ENCODE measurements around the gene CRYBB3. TPM values are rescaled to one million over a fixed set of nuclear protein-coding genes. Genes with fewer than 3 reads are reported as not detected.
A peak's percentile ranks its signal among the peaks of the same experiment; 100 is the strongest.

The CRYBB3 gene
- total RNA-seq, 4 donors from 2014 or later: 1.2 TPM; not detected in 3

GRCh38 chr22:25167834-25168601 is 31.6 kb upstream of the CRYBB3 start:
- Histone ChIP-seq H3K4me1 (no peaks in the 10 kb centered on the region), H3K27ac (no peak overlapping the region), H3K36me3 (no peaks in the 10 kb centered on the region), H3K4me3 (no peak overlapping the region), H3K9me3 (no peaks in the 10 kb centered on the region), H3K27me3 (no peaks in the 10 kb centered on the region)
- DNase-seq: no peak
- WGBS, 2 donors (ENCODE audit: low coverage in 1 of 2): 85 to 100% methylated on average over 1 to 14 of the region's 14 CpGs
- TF ChIP-seq POLR2AphosphoS5 (IDR thresholded peaks at IDR 0.05): no peak
- TF ChIP-seq POLR2A (IDR thresholded peaks at IDR 0.05): no peak
- TF ChIP-seq EP300 (IDR thresholded peaks at IDR 0.05; ENCODE audit: low read depth): no peak
- TF ChIP-seq CTCF (IDR thresholded peaks at IDR 0.05): no peak
- intact Hi-C loops (cut with DNase I; ENCODE audit: low total_unique reads): no loop called here
- in situ Hi-C loops (cut with MboI; ENCODE audit: low pct_ligation_motif_present in 1 of 4, low pct_unique_long_range_greater_than_20kb in 1 of 4, low sequenced_read_pairs in 3 of 4): no loop called here

- Histone ChIP-seq H3K36me3 (peaks cover 0 to 8% (median 0%) of the 10 kb centered on the region in 4 donors), H3K9me3 (no peaks in the 10 kb centered on the region), H3K27ac (no peak overlapping the region), H3K27me3 (no peaks in the 10 kb centered on the region), H3K4me3 (no peak overlapping the region), H3K4me1 (no peaks in the 10 kb centered on the region)
- WGBS, 2 donors (ENCODE audit: low coverage in 1 of 2): 82 to 90% methylated on average over 3 to 17 of the region's 17 CpGs
- DNase-seq: no peak
- in situ Hi-C loops (cut with MboI; ENCODE audit: low pct_ligation_motif_present in 1 of 4, low pct_unique_long_range_greater_than_20kb in 1 of 4, low sequenced_read_pairs in 3 of 4) (loop anchor here in 1 of 4 donors (10.0 kb wide), 1 partner anchor 95 kb away; no protein-coding TSS in a partner anchor), intact Hi-C loops (cut with DNase I; ENCODE audit: low total_unique reads) (no loop called here)
- no peak for TF ChIP-seq EP300 (IDR thresholded peaks at IDR 0.05; ENCODE audit: low read depth)
- no peak for TF ChIP-seq POLR2A (IDR thresholded peaks at IDR 0.05)
- no peak for TF ChIP-seq POLR2AphosphoS5 (IDR thresholded peaks at IDR 0.05)
- TF ChIP-seq CTCF (IDR thresholded peaks at IDR 0.05): no peak
These were observed 30.2 kb upstream of the CRYBB3 start for GRCh38 chr22:25169278-25170031.

DNA sequence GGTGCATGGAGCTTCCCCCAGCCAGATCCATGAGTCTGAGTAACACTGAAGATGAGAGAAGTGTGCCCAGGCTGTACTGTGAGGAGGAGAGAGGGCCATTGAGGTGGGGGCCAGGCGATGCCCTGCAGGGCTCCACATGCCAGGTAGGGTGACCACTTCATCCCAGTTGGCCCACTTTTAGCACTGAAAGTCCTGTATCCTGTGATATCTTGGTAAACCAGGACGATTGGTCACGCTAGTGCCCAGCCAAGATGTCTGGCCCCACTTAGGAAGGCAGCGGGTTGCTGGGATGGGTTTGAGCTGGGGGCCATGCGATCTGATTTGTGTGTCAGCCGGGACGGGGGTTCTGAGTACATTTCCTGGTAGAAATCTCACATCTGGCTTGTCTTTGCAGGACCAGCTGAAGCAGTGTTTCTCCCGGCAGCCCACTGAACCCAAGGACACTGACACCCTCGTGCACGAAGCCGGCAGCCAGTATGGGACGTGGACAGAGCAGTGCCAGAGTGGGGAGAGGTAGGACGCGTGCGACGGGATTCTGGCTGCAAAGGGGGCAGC is 29.2 kb upstream of the CRYBB3 start:
- H3K4me1 ChIP-seq: no peaks in the 10 kb centered on the region
- no peak overlapping the region for H3K4me3 ChIP-seq
- no peak for DNase-seq
- no peaks in the 10 kb centered on the region for H3K9me3 ChIP-seq
- H3K27me3 ChIP-seq: no peaks in the 10 kb centered on the region
- H3K27ac ChIP-seq: no peak overlapping the region
- TF ChIP-seq POLR2A (IDR thresholded peaks at IDR 0.05): no peak
- no peak for TF ChIP-seq EP300 (IDR thresholded peaks at IDR 0.05; ENCODE audit: low read depth)
- TF ChIP-seq POLR2AphosphoS5 (IDR thresholded peaks at IDR 0.05): no peak
- no peak for TF ChIP-seq CTCF (IDR thresholded peaks at IDR 0.05)
- intact Hi-C loops (cut with DNase I; ENCODE audit: low total_unique reads) (no loop called here), in situ Hi-C loops (cut with MboI; ENCODE audit: low pct_ligation_motif_present in 1 of 4, low pct_unique_long_range_greater_than_20kb in 1 of 4, low sequenced_read_pairs in 3 of 4) (loop anchor here in 1 of 4 donors (10.0 kb wide), 1 partner anchor 96 kb away; no protein-coding TSS in a partner anchor)
- 91% methylated on average over 16 of the region's 16 CpGs; no CpG with 5 or more reads in 1 of the 2 donors for WGBS, 2 donors (ENCODE audit: low coverage in 1 of 2)
- H3K36me3 ChIP-seq: peaks cover 0 to 17% (median 0%) of the 10 kb centered on the region in 4 donors

GRCh38 chr22:25172153-25172552 is 27.5 kb upstream of the CRYBB3 start:
- Histone ChIP-seq H3K4me3 (no peak overlapping the region), H3K9me3 (no peaks in the 10 kb centered on the region), H3K4me1 (no peaks in the 10 kb centered on the region), H3K27ac (no peak overlapping the region), H3K36me3 (peaks cover 0 to 17% (median 0%) of the 10 kb centered on the region in 4 donors), H3K27me3 (no peaks in the 10 kb centered on the region)
- in situ Hi-C loops (cut with MboI; ENCODE audit: low pct_ligation_motif_present in 1 of 4, low pct_unique_long_range_greater_than_20kb in 1 of 4, low sequenced_read_pairs in 3 of 4) (loop anchor here in 1 of 4 donors (10.0 kb wide), 1 partner anchor 97 kb away; no protein-coding TSS in a partner anchor), intact Hi-C loops (cut with DNase I; ENCODE audit: low total_unique reads) (no loop called here)
- TF ChIP-seq POLR2AphosphoS5 (IDR thresholded peaks at IDR 0.05) (no peak), EP300 (IDR thresholded peaks at IDR 0.05; ENCODE audit: low read depth) (no peak), CTCF (IDR thresholded peaks at IDR 0.05) (peak; percentile 30 to 68 (median 46)), POLR2A (IDR thresholded peaks at IDR 0.05) (no peak)
- peak; percentile 52 for DNase-seq
- WGBS, 2 donors (ENCODE audit: low coverage in 1 of 2): 40% methylated on average over 5 of the region's 5 CpGs; no CpG with 5 or more reads in 1 of the 2 donors

All from transverse colon (tissue), 4 donors.